C4-2B (cell line): Measurements from ENCODE around the gene PARD3.

Experiments
- CTCF ChIP-seq: fragments of 450-650 bp; conservative IDR thresholded peaks from 2 replicates; pipeline ENCODE4 v1.5.1; 2017; ENCODE audit warnings: mild to moderate bottlenecking
- ZFX ChIP-seq: fragments of 450-650 bp; IDR thresholded peaks from 2 replicates; pipeline ENCODE4 v1.6.1; 2017

GRCh38 chr10:34629084-34629483 is 186.0 kb downstream of the PARD3 start:
- TF ChIP-seq CTCF = no peak
- TF ChIP-seq ZFX = no peak
